ENCODE measurements around the gene ETV6.

The ETV6 gene

GRCh38 chr12:11922361-11922760 lies 272.9 kb downstream of the ETV6 start:
- DNase-seq (ENCODE audit: low spot score), result no peak

GRCh38 chr12:11923067-11923466 lies 273.6 kb downstream of the ETV6 start:
- no peak for DNase-seq (ENCODE audit: low spot score)

GRCh38 chr12:11927286-11927935 lies 277.9 kb downstream of the ETV6 start:
- DNase-seq (ENCODE audit: low spot score), result no peak

GRCh38 chr12:11929714-11930113 lies 280.2 kb downstream of the ETV6 start:
- no peak for DNase-seq (ENCODE audit: low spot score)

- no peak for DNase-seq (ENCODE audit: low spot score)
Measured at GRCh38 chr12:11939223-11939622, 289.7 kb downstream of the ETV6 start.

GRCh38 chr12:11941606-11942337 lies 292.3 kb downstream of the ETV6 start:
- peak; percentile 84 for DNase-seq (ENCODE audit: low spot score)

GRCh38 chr12:11943919-11944700 lies 294.6 kb downstream of the ETV6 start:
- DNase-seq (ENCODE audit: low spot score), result no peak

All from GM03348 (cell line).